NCI-H2107 treated with DMSO at 0.1 percent for 48 hours (cell line): ENCODE measurements around the gene ERC2.
"Not testable (repeated sequence)": the region's sequence is repeated elsewhere in the genome, so short reads cannot be mapped to it uniquely, and the experiment has no call there.

Experiments
- DNase-seq: peaks from one replicate; lab custom pipeline; 2025; ENCODE audit not compliant: unreplicated experiment; lab: John Stamatoyannopoulos, UW

The ERC2 gene

DNA sequence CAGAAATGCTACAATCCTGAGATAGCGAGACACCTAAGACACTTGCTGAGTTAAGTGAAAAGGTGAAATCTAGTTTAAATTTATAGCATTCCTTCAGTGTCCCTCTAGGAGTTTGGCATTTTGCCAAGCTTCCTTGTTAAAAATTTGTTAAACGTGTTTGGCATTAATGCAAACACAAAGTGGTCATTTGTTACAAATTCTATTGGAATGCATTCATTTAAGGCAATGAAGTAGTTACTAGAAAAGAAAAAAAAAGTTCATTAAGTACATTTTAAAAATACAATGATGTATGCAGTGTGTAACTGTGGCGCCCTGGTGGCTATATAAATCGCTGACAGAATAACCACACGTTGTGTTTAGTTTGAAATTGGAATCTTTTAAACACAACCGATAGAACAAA lies 949.8 kb downstream of the ERC2 start:
- no peak for DNase-seq

DNA sequence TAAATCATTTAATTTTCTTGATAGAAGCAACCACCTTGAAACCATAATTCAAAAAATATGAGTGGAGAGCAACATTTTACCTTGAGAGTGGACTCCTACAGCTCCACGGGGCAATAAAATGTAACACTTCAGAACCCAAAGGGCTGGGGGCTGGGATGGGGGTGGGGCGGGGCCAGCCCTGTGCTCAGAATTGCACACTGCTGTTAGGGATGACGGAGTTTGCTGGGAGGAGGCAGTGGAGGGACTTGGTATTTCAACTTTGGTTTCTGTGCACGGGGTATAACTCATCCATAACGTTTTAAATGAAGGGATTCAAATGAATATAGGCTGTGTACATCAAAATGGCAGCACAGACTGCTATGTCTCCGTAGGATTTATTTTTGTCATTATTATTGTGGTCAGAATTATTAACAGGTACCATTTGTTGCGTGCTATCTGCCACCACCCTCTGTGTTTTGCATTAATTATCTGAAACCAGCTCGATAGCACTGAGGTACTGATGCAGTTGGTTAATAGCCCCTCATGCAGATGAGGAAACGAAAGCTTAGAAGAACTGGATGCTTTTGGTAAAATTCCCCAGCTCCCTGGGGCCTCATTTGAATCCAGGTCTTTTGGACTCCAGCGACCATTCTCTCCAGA lies 951.8 kb downstream of the ERC2 start:
- no peak for DNase-seq

DNA sequence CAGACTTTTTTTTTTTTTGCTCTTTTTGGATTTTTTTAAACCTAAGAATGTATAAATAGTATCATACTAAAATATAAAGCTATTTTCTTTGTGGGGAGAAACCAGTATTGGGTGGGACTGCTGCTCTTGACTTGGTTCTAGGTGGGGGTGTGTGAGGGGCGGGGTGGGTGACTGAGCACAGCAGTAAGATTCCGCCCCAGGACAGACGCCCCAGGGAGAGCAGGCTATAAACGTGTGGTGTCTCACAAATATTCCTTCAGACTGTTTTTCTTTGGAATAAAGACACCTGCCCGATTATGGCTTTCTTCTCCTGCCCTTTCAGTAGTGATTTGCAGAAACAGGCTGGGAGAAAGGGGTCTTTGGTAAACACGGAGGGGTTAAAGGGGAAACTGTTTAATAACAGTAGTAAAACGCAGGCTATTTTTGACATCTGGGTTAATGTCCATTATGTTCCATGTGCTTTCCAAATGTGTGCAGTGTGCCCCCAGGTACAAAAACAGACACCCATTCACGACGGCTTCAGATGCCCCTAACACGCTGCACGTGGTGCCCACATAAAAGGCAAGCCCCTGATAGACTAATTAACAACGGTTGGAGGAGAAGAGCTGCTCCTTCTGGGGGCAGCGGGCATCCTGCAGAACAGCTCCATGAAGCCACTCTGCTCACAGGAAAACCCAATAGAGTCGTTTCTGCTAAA lies 952.6 kb downstream of the ERC2 start:
- DNase-seq: no peak

DNA sequence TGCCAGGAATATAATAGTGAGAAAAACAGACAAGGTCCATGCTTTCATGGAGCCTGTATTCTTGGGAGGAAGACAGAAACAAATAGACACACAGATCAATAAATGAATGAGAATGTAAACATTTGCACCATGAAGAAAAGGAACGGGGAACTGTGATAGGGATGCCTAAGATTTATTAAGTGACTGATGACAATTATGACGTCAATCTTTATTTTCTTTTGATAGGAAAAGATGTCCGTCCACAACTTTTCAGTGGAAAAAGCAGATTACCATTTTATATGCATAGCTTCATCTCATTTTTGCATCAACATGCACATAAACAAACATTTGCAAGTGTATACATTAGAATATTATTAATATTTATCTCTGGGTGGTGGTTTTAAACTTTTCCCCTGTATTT lies 953.3 kb downstream of the ERC2 start:
- no peak for DNase-seq

DNA sequence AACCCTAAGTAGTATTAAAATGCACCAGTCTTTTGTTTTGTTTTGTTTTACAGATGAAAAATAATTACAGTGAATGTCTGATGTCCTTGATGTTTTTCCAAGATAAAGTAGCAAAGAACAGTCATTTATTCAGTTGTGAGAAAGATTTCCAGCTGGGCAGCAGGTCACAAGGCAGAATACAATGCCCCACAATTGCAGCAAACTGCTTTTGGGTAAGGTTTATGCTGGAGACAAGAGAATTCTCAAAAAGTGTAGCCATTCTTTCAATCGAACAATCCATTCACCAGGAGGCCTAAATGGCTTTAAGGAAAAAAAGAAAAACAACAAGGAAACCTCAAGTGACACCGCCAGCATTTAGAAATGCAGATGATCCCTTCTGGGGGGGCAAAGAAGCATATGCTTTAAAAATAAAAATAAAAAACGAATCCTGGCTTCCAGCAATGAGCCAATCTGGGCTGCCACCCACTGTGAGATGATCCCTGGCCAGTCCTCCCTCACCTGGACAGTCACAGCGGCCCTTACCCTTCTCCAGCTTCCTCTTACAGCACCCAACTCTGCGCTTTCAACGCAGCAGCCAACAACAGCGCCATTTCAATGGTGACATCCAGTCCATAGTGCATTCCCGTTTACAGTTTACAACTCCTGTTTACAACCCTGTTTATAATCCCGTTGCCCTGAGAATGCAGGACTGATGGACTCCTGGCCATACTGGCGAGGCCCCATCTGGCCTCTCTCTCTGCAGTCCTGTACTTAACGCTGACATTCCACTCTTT lies 955.5 kb downstream of the ERC2 start:
- no peak for DNase-seq

DNA sequence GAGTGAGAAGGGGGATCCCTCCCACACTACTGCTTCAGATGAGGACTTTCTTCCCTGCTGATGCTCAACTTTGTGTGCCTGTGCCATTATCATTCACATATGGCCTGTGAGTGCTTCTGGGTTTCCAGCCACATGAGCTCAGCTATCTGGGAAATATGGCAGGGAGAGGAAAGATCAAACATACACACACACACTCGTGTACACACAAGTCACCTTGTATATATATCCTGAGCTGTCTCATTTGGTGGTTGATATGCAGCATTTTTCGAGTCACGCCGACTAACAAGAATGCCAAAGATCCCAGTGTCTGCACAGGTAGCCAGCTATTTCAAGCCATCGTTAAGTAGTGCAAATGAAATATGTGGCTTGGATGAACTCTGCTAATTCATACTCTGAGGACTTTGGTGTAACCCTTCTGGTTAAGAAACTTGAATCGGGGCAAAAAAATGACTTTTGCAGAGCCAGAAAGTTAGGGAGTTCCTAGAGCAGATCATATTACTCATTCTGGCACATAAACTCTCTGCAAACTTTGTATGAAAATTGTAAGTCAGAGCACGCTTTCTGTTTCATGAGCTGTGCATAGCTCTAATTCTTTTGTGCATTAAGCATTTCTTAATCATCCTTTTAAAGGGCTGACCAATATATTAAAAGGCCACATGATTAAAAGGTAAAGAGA lies 956.2 kb downstream of the ERC2 start:
- no peak for DNase-seq

DNA sequence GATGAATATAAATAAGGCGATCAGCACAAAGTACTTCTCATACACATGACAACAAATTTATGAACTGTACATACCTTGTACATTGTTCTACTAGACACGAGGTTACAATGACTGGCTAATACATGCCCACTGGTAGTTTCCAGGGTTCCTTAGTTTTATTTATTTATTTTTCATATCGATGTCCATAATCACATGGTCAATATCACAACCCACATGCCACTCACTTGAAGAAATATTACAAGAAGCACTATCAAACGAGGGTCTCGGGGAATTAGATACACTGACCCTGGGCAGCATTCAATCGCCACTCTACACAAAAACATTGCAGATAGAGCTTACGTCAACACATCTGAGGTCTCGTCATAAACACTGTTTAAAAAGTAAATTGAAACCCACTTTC lies 959.9 kb downstream of the ERC2 start:
- DNase-seq: no peak

DNA sequence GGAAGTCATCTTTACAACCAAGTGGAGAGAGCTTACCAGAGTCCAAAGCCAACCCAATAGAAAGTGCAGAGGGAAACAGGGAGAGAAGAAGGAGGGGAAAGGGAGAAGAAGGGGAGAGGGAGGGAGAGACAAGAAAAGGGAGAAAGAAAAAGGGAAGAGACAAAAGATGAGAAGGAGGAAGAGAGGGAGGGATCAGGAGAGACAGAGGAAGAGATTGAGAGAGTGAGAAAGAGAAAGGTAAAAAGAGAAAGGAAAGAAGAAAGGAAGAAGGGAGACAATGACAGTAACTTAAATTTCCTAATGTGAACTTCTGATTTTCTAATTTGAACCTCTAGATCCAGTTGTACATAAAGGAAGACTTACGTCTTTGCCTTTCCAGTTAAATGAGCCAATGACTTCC lies 960.5 kb downstream of the ERC2 start:
- no peak for DNase-seq

DNA sequence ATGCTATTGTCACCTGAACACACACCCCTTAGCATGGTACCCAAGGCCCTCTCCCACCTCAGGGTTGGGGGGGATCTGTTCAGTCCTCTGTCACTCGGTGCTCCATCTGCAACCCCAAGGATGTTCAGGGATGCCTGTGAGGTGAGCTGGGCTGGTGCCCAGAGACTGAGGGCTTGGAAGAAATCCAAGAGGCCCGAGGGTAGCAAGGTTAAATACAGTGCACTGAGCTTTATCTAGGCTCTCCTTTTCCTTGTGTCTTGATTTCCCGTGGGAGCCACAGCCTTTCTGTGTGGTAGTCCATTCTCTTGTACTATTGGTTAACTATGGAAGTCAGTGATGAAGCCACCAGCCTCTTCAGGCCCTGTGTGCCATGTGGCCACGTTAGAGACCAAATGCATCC lies 962.5 kb downstream of the ERC2 start:
- no peak for DNase-seq

DNA sequence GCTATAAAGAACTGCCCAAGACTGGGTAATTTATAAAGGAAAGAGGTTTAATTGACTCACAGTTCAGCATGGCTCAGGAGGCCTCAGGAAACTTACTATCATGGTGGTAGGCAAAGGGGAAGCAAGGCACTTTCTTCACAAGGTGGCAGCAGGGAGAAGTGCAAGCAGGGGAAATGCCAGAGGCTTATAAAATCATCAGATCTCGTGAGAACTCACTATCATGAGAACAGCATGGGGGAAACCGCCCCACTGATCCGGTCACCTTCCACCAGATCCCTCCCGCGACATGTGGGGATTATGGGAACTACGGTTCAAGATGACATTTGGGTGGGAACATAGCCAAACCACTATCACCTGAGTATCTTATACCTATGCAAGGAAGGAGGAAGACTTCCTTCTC lies 963.2 kb downstream of the ERC2 start:
- DNase-seq: not testable (repeated sequence)

DNA sequence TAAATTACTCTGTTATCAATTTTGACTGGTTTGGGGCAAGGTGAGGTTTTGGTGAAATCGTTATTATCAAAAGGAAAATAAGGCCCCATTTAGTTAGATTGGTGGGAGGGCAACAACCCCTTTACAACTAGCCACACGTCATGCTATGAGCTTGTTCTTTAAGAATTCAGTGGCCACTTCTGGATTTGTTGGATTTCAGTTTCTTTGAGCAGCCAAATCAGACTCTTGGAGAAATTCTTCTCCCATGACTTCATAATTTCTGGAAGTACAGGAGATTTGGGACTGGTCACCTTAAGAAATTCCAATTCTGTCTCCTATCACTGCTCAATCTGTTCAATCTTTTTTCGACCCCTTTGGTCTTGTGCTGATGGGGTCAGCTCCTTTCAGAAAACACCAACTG lies 966.4 kb downstream of the ERC2 start:
- no peak for DNase-seq

DNA sequence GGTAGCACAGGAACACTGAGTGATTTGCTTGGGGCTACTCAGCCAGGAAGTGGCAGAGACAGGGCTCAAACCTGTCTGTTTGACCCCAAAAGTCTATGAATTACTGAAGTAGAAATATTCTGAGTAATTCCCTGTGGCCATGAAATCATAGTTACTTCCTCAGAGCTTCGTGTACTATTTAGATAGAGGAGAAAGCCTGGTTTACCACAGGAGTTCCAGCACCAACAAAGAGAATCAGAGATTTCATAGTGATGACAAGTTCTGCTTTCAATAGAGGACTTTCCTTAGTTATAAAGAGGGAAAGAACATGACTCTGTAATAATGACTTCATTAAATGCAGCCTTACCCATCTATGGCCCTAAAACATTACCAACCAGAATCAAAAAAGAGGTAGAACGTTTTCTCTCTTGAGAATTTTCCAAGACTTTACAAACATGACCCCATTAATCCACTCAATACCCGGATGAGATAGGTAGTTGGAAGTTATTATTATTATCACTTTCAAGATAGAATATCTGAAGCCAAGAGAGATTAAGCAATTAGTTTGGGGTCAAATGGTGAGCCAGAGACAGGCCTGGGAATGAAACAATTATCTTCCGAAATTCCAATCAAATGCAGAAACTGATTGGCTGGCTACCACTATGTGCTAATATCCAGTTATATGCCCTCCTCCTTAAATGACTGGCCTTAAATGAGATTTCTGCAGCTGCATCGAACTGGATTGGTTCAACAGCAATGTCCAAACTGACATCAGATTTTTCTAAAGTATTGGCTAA lies 967.5 kb downstream of the ERC2 start:
- DNase-seq: no peak

DNA sequence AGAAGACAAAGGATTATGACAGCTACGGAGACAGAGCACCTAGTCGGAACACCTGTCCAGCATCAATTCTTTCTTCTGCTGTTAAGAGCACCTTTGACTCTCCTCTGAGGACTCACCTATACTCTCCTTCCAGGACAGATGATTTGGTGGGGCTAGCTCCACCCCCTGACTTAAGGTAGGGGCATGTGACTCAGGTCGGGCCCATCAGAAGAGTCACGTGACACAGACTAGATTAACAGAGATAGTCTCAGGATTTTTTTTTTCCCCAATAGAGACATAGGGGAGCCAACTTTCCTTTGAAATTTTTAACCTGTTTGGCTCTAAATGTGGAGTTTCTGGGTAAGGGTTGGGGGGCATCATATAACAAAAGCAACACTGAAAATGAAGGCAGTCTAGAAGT lies 969.7 kb downstream of the ERC2 start:
- DNase-seq: no peak

DNA sequence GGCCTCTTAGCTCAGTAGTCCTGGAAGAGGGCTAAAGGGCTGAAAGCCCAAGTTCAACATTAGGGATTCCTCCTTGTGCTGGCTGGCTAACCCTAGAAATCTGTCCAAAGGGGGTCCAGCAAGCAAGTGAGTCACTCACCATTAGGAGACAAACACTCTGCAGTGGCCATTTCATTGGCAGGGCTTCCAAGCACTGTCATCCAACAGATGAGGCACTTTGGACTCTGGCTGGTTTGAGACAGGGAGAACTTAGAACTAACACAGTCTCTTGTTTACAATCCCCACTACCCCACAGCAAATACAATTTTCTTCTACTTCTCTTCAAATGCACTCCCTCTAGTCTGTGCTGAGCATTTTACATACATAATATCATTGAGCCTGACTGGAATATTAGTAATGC lies 971.0 kb downstream of the ERC2 start:
- DNase-seq: no peak

DNA sequence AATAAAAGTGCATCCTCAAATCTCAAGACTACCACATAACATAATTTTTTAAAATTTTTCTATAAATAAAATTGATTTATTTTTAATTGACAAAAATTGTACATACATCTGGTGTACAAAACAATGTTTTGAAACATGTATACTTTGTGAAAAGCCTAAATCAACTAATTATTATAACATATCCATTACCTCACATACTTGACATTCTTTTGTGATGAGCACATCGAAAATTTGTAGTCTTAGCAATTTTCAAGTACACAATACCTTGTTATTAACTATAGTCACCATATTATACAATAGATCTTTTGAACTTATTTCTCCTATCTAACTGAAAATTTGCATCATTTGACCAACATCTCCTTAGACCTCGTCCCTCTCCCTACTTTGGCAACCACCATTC lies 973.3 kb downstream of the ERC2 start:
- no peak for DNase-seq

DNA sequence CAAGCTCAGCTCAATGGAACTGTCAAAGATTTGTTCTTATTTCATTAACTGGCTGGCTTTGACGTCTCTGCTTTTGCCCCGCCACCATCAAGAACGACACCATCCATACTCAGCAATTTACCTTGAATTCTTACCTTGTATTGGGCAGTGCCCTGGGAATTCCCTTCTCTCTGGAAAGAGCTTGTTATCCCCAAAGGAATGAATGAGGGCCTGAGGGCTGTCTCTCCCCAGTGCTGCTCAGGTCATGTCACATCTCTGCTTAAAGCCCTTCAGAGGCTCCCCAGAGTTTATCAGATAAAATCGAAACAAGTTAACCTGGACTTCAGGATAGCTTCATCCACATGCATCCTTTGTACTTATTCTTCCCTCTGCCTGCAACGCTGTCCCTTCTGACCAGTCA lies 975.3 kb downstream of the ERC2 start:
- DNase-seq: no peak

DNA sequence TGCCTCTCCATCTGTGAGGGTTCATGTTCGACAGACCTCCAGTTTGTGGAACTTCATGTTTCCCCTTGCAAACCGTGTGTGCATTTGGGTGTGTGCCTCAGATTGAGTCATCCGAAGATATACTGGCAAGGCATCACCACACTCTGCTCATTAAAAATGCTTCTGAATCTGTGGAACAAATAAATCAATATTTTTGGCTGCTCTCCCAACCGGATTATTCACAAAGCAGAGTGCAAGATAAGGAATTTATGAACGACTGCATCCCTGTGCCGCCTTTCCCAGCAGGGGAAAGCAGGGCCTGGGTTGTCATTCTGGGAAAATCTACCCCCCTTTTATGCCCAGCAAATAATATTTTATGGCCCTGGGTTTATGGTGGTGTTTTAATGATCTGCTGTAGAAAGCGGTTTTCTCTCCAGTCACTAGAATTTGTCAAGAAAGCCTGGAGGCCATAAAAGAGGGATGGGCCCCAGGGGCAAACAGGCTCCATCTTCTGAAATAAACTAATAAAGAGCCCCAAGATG lies 976.9 kb downstream of the ERC2 start:
- no peak for DNase-seq

DNA sequence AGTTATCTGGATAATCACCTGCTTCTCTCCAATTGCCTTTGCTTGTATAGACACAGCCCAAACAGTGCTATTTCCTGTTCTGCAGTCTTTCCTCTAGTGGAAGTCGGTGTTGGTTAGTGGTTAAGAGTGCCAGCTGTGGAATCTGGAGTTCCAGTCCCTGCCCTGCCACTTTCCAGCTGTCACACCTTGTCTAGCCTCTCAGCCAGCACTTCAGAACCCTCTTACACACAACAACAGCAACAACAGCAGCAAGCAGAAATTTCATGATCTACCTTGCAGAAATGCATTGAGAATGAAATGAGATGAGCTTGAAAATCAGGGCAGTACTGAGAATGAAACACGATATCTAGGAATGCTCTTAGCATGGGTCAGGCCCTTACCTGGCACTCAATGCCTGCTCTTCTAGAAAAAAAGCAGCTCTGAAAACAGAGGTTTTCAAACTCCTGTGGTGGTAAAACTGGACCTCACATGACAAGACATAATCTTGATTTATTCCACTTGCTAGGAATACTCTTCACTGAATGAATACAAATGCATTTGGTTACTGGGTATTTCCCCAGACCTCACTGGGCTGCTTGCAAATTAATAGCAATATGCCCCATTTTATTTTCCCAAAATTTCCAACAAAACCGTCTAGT lies 977.9 kb downstream of the ERC2 start:
- no peak for DNase-seq

DNA sequence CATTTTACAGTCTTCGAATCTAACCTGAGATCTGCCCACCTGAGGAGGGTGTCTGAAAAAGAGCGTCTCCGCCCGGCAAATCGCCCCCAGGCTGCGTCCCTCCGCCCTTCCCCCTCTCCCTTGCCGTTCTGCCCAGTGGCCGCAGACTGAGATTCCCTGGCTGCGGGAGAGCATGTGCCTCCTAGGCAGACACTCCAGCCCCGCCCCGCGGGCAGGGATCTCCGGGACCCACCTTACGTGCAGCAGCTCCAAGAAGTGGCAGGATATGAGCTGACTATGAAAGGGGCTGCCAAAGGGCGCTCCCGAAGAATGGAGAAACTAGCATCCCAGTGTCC lies 978.5 kb downstream of the ERC2 start:
- DNase-seq: no peak

DNA sequence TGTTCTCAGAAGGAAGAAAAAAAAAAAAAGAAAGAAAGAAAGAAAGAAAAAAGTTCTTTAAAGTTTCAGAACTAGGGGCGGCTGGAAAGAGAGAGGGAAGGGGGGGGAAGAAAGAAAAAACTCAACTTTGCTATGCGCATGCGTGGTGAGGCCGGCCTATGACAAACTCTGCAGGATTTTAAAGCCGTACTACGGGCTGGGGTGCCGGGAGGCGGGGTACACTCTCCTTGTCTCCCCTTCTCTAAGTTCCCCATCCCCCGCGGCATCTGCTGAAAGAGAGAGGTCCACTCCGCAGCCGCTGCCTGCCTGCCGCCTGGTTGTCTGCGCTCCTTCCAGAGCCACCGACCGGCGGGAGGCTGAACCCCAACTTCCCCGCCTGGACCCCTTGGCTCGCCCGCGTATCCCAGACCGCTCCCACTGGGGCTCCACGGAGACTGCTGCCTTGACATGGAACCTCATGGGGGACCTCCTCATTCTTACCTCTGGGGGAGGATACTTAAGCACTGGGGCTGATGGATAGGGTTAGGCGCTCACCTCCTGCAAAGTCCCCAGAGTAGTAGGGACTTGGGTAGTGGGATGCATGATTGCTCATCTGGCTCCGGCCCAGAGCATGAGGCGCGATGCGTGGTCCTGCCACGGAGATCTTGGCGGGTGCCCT lies 979.7 kb downstream of the ERC2 start:
- DNase-seq: no peak
